ENCODE results near the gene GTSE1.

GTSE1 gene

GRCh38 chr22:46276563-46276962, 20.1 kb upstream of the GTSE1 start:
- FAIRE-seq (no peak), DNase-seq (ENCODE audit: insufficient read length, low spot score) (no peak)
- no peak for TF ChIP-seq CTCF (IDR thresholded peaks at IDR 0.05; ENCODE audit: insufficient read depth, missing control alignments)

GRCh38 chr22:46278656-46279645, 17.7 kb upstream of the GTSE1 start:
- no peak for FAIRE-seq
- no peak for TF ChIP-seq CTCF (IDR thresholded peaks at IDR 0.05; ENCODE audit: insufficient read depth, missing control alignments)

GRCh38 chr22:46280063-46280817, 16.4 kb upstream of the GTSE1 start:
- DNase-seq (ENCODE audit: insufficient read length, low spot score) (no peak), FAIRE-seq (no peak)
- no peak for TF ChIP-seq CTCF (IDR thresholded peaks at IDR 0.05; ENCODE audit: insufficient read depth, missing control alignments)

More at GRCh38 chr22:46278656-46279645, 17.7 kb upstream of the GTSE1 start:
- DNase-seq (ENCODE audit: insufficient read length, low spot score): no peak

- TF ChIP-seq CTCF (IDR thresholded peaks at IDR 0.05; ENCODE audit: insufficient read depth, missing control alignments): no peak
- DNase-seq (ENCODE audit: insufficient read length, low spot score): no peak
- FAIRE-seq: no peak
These were observed 15.6 kb upstream of the GTSE1 start for GRCh38 chr22:46280999-46281623.

- no peak for TF ChIP-seq CTCF (IDR thresholded peaks at IDR 0.05; ENCODE audit: insufficient read depth, missing control alignments)
- FAIRE-seq (no peak), DNase-seq (ENCODE audit: insufficient read length, low spot score) (no peak)
These were observed 14.6 kb upstream of the GTSE1 start for GRCh38 chr22:46281866-46282678.

GRCh38 chr22:46286006-46286405, 10.7 kb upstream of the GTSE1 start:
- DNase-seq (ENCODE audit: insufficient read length, low spot score) (no peak), FAIRE-seq (no peak)
- TF ChIP-seq CTCF (IDR thresholded peaks at IDR 0.05; ENCODE audit: insufficient read depth, missing control alignments): no peak

All from D721Med (cell line).